Rectal smooth muscle tissue (tissue), 1 donor: ENCODE results near the gene MAP2K5.
"Not testable (repeated sequence)": the region's sequence is repeated elsewhere in the genome, so short reads cannot be mapped to it uniquely, and the experiment has no call there.

Experiments used
- H3K27ac ChIP-seq: one replicate; pipeline ENCODE4 v1.7.0; 2013; ENCODE audit warnings: low read depth, low read length, inconsistent platforms
- H3K27me3 ChIP-seq: one replicate; pipeline ENCODE4 v1.7.0; 2013; ENCODE audit warnings: low read length; ENCODE audit not compliant: control insufficient read depth, insufficient read depth
- H3K36me3 ChIP-seq: one replicate; pipeline ENCODE4 v1.7.0; 2013; ENCODE audit warnings: low read length; ENCODE audit not compliant: control insufficient read depth, insufficient read depth
- H3K4me1 ChIP-seq: one replicate; pipeline ENCODE4 v1.7.0; 2013; ENCODE audit warnings: low read length; ENCODE audit not compliant: control insufficient read depth, insufficient read depth
- H3K4me3 ChIP-seq: one replicate; pipeline ENCODE4 v1.7.0; 2013; ENCODE audit warnings: low read length
- H3K9ac ChIP-seq: one replicate; pipeline ENCODE4 v1.7.0; 2013; ENCODE audit warnings: low read length

The MAP2K5 gene

DNA sequence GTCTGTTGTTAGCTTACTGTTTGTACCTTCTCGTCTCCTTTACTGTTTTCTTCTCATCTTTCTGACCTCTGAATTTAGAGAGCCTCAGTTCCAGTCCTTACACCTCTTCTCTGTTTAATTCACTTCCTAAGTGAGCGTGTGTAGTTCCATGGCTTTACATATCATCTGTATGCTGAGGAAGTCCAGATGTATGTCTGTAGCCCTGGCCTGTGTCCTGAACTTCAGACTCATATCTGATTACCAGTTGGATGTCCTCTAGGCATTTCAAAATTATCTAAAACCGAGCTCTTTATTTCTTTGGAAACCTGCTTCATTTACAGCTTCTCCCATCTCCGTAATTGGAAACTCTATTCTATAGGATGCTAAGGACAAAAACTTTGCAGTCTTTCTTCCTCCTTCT is 75.8 kb downstream of the MAP2K5 start:
- Histone ChIP-seq H3K36me3 (no peaks in the 10 kb centered on the region), H3K27me3 (no peaks in the 10 kb centered on the region), H3K4me1 (no peaks in the 10 kb centered on the region), H3K27ac (no peak overlapping the region), H3K9ac (no peak overlapping the region), H3K4me3 (no peak overlapping the region)

GRCh38 chr15:67622110-67622509 is 79.6 kb downstream of the MAP2K5 start:
- no peak overlapping the region for H3K27ac ChIP-seq
- no peak overlapping the region for H3K4me3 ChIP-seq
- H3K9ac ChIP-seq = no peak overlapping the region
- H3K36me3 ChIP-seq = peaks cover 2% of the 10 kb centered on the region
- H3K4me1 ChIP-seq = no peaks in the 10 kb centered on the region
- H3K27me3 ChIP-seq = no peaks in the 10 kb centered on the region

DNA sequence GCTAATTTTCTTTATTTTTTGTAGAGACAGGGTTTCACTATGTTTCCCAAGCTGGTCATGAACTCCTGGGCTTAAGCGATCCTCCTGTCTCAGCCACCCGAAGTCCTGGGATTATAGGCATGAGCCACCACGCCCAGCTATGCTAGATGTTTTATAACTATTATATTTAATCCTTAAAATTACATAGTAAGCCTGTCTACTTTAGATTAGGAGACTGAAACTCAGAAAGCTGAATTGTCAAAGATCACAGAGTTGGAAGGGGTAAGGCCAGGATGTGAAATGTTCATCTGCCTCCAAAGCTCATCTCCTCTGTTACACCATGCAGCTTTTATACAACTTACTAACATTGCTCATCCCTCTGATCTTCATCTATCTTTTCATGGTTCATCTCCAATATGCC is 89.8 kb downstream of the MAP2K5 start:
- Histone ChIP-seq H3K27ac (no peak overlapping the region), H3K9ac (no peak overlapping the region), H3K4me1 (no peaks in the 10 kb centered on the region), H3K27me3 (no peaks in the 10 kb centered on the region), H3K36me3 (no peaks in the 10 kb centered on the region), H3K4me3 (no peak overlapping the region)

DNA sequence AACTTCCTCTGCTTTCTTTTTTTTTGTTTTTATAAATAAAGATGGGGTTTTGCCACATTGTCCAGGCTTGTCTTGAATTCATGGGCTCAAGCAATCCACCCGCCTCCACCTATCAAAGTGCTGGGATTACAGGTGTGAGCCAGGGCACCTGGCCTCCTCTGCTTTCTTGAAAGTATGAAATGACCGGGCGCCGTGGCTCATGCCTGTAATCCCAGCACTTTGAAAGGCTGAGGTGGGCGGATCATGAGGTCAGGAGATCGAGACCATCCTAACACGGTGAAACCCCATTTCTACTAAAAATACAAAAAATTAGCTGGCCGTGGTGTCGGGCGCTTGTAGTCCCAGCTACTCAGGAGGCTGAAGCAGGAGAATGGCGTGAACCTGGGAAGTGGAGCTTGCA is 93.4 kb downstream of the MAP2K5 start:
- not testable (repeated sequence) for H3K4me1 ChIP-seq, H3K27ac ChIP-seq, H3K9ac ChIP-seq, H3K36me3 ChIP-seq, H3K4me3 ChIP-seq, H3K27me3 ChIP-seq

GRCh38 chr15:67639591-67639990 is 97.1 kb downstream of the MAP2K5 start:
- Histone ChIP-seq H3K27ac (no peak overlapping the region), H3K4me1 (no peaks in the 10 kb centered on the region), H3K27me3 (no peaks in the 10 kb centered on the region)

GRCh38 chr15:67641453-67641852 is 99.0 kb downstream of the MAP2K5 start:
- H3K27ac ChIP-seq = no peak overlapping the region
- no peaks in the 10 kb centered on the region for H3K4me1 ChIP-seq
- H3K9ac ChIP-seq = no peak overlapping the region
- H3K27me3 ChIP-seq = no peaks in the 10 kb centered on the region
- H3K36me3 ChIP-seq = peaks cover 6% of the 10 kb centered on the region
- no peak overlapping the region for H3K4me3 ChIP-seq

More at GRCh38 chr15:67639591-67639990, 97.1 kb downstream of the MAP2K5 start:
- Histone ChIP-seq H3K36me3 (peaks cover 6% of the 10 kb centered on the region), H3K4me3 (no peak overlapping the region), H3K9ac (no peak overlapping the region)

DNA sequence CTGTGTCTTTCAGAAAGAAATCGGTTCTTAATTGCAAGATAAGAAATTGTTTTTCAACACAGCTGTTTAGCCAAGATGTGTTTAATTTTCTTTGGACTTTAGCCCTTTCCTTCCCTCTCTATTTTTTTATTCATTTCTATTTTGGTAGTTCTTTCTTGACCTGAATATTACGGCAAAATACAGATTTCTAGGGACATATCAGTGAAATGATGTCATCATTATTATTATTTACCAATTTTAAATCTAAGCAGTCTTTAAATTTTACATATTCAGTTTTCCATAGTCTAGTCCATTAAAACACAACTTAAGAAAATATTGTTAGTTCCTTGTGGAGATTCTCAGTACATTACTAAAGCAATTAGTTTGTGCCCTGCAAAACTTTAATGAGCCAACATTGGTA is 104.3 kb downstream of the MAP2K5 start:
- H3K27ac ChIP-seq = no peak overlapping the region
- H3K4me1 ChIP-seq = no peaks in the 10 kb centered on the region
- H3K27me3 ChIP-seq = no peaks in the 10 kb centered on the region
- peaks cover 3% of the 10 kb centered on the region for H3K36me3 ChIP-seq
- H3K9ac ChIP-seq = no peak overlapping the region
- no peak overlapping the region for H3K4me3 ChIP-seq

- Histone ChIP-seq H3K4me3 (no peak overlapping the region), H3K4me1 (no peaks in the 10 kb centered on the region), H3K9ac (no peak overlapping the region), H3K27me3 (no peaks in the 10 kb centered on the region), H3K36me3 (no peaks in the 10 kb centered on the region), H3K27ac (no peak overlapping the region)
These were observed 110.1 kb downstream of the MAP2K5 start for GRCh38 chr15:67652586-67652985.

- Histone ChIP-seq H3K36me3 (no peaks in the 10 kb centered on the region), H3K27me3 (no peaks in the 10 kb centered on the region), H3K27ac (no peak overlapping the region), H3K4me3 (no peak overlapping the region), H3K4me1 (no peaks in the 10 kb centered on the region), H3K9ac (no peak overlapping the region)
These were observed 117.9 kb downstream of the MAP2K5 start for GRCh38 chr15:67660446-67660845.

DNA sequence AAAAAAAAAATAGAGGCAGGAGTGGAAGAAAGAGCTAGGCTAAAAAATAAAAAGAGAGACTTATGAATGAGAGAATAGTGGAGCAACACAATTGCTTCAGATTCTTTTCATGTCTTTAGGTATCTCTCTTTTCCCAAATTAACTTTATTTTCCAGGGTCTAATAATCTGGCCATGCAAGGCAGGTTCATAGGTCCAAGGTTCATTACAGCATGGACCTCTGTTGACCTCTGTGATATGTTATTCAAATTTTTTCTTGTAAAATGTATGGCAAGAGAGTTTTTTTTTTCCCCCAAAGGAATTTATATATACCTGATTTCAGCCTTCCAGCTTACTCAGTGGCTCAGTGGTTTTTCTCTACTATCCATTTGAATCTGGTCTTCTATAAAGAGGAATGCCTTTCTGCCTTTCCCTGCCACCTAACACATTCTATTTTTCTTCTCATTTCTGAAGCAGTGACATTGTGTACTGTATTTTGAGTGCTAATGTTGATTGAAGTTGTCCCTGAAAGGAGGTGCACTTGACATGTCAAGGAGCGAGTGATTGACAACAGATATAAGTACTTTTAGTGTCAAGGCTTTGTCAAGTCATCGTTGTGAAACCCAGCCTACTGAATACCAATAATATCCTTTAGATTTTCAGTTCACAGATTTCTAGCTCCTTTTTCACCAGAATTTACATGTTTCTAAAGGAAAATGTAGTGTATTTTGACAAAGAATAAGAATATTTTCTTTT is 118.5 kb downstream of the MAP2K5 start:
- no peaks in the 10 kb centered on the region for H3K36me3 ChIP-seq
- no peaks in the 10 kb centered on the region for H3K27me3 ChIP-seq
- H3K4me1 ChIP-seq = no peaks in the 10 kb centered on the region
- H3K9ac ChIP-seq = no peak overlapping the region
- H3K27ac ChIP-seq = no peak overlapping the region
- H3K4me3 ChIP-seq = no peak overlapping the region

DNA sequence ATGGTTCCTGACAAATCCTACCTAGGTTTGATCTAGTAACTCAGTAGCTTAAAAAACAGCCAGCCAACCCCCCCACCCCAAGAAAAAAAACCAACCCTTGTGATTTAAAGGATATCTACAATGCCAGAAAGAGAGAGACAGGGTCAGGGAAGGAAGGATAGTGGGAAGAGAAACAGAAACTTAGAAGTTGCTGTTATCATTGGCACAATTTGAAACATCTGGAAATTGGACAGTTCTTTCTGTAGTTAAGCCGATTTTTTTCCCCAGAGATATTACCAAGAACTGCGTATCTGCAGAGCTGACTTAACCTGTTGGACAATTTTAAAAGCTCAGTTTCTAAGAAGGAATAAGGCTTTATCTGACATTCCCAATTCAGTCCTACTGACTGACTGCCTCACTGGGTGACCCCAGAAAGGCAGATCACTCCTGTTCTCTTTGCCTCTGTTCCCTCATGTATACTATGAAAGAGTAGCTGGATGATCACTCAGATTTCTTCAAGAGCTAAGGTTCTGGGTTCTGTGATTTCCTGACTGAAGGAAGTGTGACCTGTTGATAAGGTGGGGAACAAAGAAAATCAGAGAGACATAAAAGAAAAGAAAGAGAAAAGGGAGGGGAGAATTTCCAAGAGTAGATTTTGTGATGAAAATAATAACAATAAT is 128.3 kb downstream of the MAP2K5 start:
- no peak overlapping the region for H3K4me3 ChIP-seq
- H3K4me1 ChIP-seq = no peaks in the 10 kb centered on the region
- no peak overlapping the region for H3K9ac ChIP-seq
- H3K27ac ChIP-seq = no peak overlapping the region
- no peaks in the 10 kb centered on the region for H3K27me3 ChIP-seq
- no peaks in the 10 kb centered on the region for H3K36me3 ChIP-seq

DNA sequence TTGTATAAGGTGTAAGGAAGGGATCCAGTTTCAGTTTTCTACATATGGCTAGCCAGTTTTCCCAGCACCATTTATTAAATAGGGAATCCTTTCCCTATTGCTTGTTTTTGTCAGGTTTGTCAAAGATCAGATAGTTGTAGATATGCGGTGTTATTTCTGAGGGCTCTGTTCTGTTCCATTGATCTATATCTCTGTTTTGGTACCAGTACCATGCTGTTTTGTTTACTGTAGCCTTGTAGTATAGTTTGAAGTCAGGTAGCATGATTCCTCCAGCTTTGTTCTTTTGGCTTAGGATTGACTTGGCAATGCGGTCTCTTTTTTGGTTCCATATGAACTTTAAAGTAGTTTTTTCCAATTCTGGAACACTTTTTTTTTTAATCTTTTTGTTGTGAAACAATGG is 130.3 kb downstream of the MAP2K5 start:
- H3K27me3 ChIP-seq, H3K27ac ChIP-seq: not testable (repeated sequence)

GRCh38 chr15:67674983-67675382 is 132.5 kb downstream of the MAP2K5 start:
- Histone ChIP-seq H3K27me3 (no peaks in the 10 kb centered on the region), H3K36me3 (no peaks in the 10 kb centered on the region), H3K9ac (no peak overlapping the region), H3K4me3 (no peak overlapping the region), H3K4me1 (no peaks in the 10 kb centered on the region), H3K27ac (no peak overlapping the region)

More for the DNA sequence above, 130.3 kb downstream of the MAP2K5 start:
- H3K9ac ChIP-seq, H3K4me3 ChIP-seq, H3K36me3 ChIP-seq, H3K4me1 ChIP-seq: not testable (repeated sequence)
